ENCODE measurements around the gene SDK1.

SDK1 gene

GRCh38 chr7:3790803-3791202, 489.8 kb downstream of the SDK1 start:
- no peaks in the 10 kb centered on the region for H3K9me3 ChIP-seq (ENCODE audit: low read length)
- H3K4me1 ChIP-seq (ENCODE audit: insufficient read depth, low read length) = peaks cover 8% of the 10 kb centered on the region
- no peak overlapping the region for H3K9ac ChIP-seq (ENCODE audit: low read length)
- no peak overlapping the region for H3K27ac ChIP-seq (ENCODE audit: low read depth, low read length)
- H3K4me3 ChIP-seq (ENCODE audit: low read depth in 1 of 2, low read length in 2 of 2) = no peak overlapping the region
- no peaks in the 10 kb centered on the region for H3K36me3 ChIP-seq (ENCODE audit: insufficient read depth, low read length)
- H3K27me3 ChIP-seq (ENCODE audit: control insufficient read depth in 1 of 2, insufficient read depth in 2 of 2, low read length in 2 of 2) = no peaks in the 10 kb centered on the region

- Histone ChIP-seq H3K4me1 (ENCODE audit: insufficient read depth, low read length) (peaks cover 8% of the 10 kb centered on the region), H3K9ac (ENCODE audit: low read length) (no peak overlapping the region), H3K27ac (ENCODE audit: low read depth, low read length) (no peak overlapping the region)
Measured at GRCh38 chr7:3791327-3791726, 490.3 kb downstream of the SDK1 start.

GRCh38 chr7:3795141-3795540, 494.1 kb downstream of the SDK1 start:
- H3K4me1 ChIP-seq (ENCODE audit: insufficient read depth, low read length) = peaks cover 8% of the 10 kb centered on the region
- H3K9me3 ChIP-seq (ENCODE audit: low read length) = no peaks in the 10 kb centered on the region
- no peak overlapping the region for H3K4me3 ChIP-seq (ENCODE audit: low read depth in 1 of 2, low read length in 2 of 2)
- H3K36me3 ChIP-seq (ENCODE audit: insufficient read depth, low read length) = no peaks in the 10 kb centered on the region
- H3K27me3 ChIP-seq (ENCODE audit: control insufficient read depth in 1 of 2, insufficient read depth in 2 of 2, low read length in 2 of 2) = no peaks in the 10 kb centered on the region
- H3K27ac ChIP-seq (ENCODE audit: low read depth, low read length) = no peak overlapping the region
- H3K9ac ChIP-seq (ENCODE audit: low read length) = no peak overlapping the region

More at GRCh38 chr7:3791327-3791726, 490.3 kb downstream of the SDK1 start:
- H3K27me3 ChIP-seq (ENCODE audit: control insufficient read depth in 1 of 2, insufficient read depth in 2 of 2, low read length in 2 of 2) = no peaks in the 10 kb centered on the region
- no peaks in the 10 kb centered on the region for H3K36me3 ChIP-seq (ENCODE audit: insufficient read depth, low read length)
- H3K4me3 ChIP-seq (ENCODE audit: low read depth in 1 of 2, low read length in 2 of 2) = no peak overlapping the region
- H3K9me3 ChIP-seq (ENCODE audit: low read length) = no peaks in the 10 kb centered on the region

- Histone ChIP-seq H3K9me3 (ENCODE audit: low read length) (no peaks in the 10 kb centered on the region), H3K4me1 (ENCODE audit: insufficient read depth, low read length) (peaks cover 8% of the 10 kb centered on the region), H3K9ac (ENCODE audit: low read length) (no peak overlapping the region), H3K36me3 (ENCODE audit: insufficient read depth, low read length) (no peaks in the 10 kb centered on the region), H3K4me3 (ENCODE audit: low read depth in 1 of 2, low read length in 2 of 2) (no peak overlapping the region), H3K27me3 (ENCODE audit: control insufficient read depth in 1 of 2, insufficient read depth in 2 of 2, low read length in 2 of 2) (no peaks in the 10 kb centered on the region), H3K27ac (ENCODE audit: low read depth, low read length) (no peak overlapping the region)
Measured at GRCh38 chr7:3795781-3796180, 494.7 kb downstream of the SDK1 start.

GRCh38 chr7:3805151-3805550, 504.1 kb downstream of the SDK1 start:
- no peaks in the 10 kb centered on the region for H3K4me1 ChIP-seq (ENCODE audit: insufficient read depth, low read length)
- H3K9me3 ChIP-seq (ENCODE audit: low read length) = no peaks in the 10 kb centered on the region
- H3K4me3 ChIP-seq (ENCODE audit: low read depth in 1 of 2, low read length in 2 of 2) = no peak overlapping the region
- H3K27me3 ChIP-seq (ENCODE audit: control insufficient read depth in 1 of 2, insufficient read depth in 2 of 2, low read length in 2 of 2) = no peaks in the 10 kb centered on the region
- no peak overlapping the region for H3K9ac ChIP-seq (ENCODE audit: low read length)
- H3K27ac ChIP-seq (ENCODE audit: low read depth, low read length) = no peak overlapping the region
- no peaks in the 10 kb centered on the region for H3K36me3 ChIP-seq (ENCODE audit: insufficient read depth, low read length)

- Histone ChIP-seq H3K4me3 (ENCODE audit: low read depth in 1 of 2, low read length in 2 of 2) (no peak overlapping the region), H3K27me3 (ENCODE audit: control insufficient read depth in 1 of 2, insufficient read depth in 2 of 2, low read length in 2 of 2) (no peaks in the 10 kb centered on the region), H3K4me1 (ENCODE audit: insufficient read depth, low read length) (no peaks in the 10 kb centered on the region), H3K9me3 (ENCODE audit: low read length) (no peaks in the 10 kb centered on the region), H3K9ac (ENCODE audit: low read length) (no peak overlapping the region), H3K27ac (ENCODE audit: low read depth, low read length) (no peak overlapping the region), H3K36me3 (ENCODE audit: insufficient read depth, low read length) (no peaks in the 10 kb centered on the region)
Measured at GRCh38 chr7:3806516-3806915, 505.5 kb downstream of the SDK1 start.

GRCh38 chr7:3807824-3808223, 506.8 kb downstream of the SDK1 start:
- Histone ChIP-seq H3K9me3 (ENCODE audit: low read length) (no peaks in the 10 kb centered on the region), H3K9ac (ENCODE audit: low read length) (no peak overlapping the region), H3K36me3 (ENCODE audit: insufficient read depth, low read length) (no peaks in the 10 kb centered on the region), H3K4me3 (ENCODE audit: low read depth in 1 of 2, low read length in 2 of 2) (no peak overlapping the region), H3K4me1 (ENCODE audit: insufficient read depth, low read length) (no peaks in the 10 kb centered on the region), H3K27me3 (ENCODE audit: control insufficient read depth in 1 of 2, insufficient read depth in 2 of 2, low read length in 2 of 2) (no peaks in the 10 kb centered on the region), H3K27ac (ENCODE audit: low read depth, low read length) (no peak overlapping the region)

GRCh38 chr7:3821488-3821887, 520.4 kb downstream of the SDK1 start:
- peaks cover 7% of the 10 kb centered on the region for H3K4me1 ChIP-seq (ENCODE audit: insufficient read depth, low read length)
- H3K36me3 ChIP-seq (ENCODE audit: insufficient read depth, low read length) = no peaks in the 10 kb centered on the region
- H3K4me3 ChIP-seq (ENCODE audit: low read depth in 1 of 2, low read length in 2 of 2) = no peak overlapping the region
- no peaks in the 10 kb centered on the region for H3K27me3 ChIP-seq (ENCODE audit: control insufficient read depth in 1 of 2, insufficient read depth in 2 of 2, low read length in 2 of 2)
- no peak overlapping the region for H3K9ac ChIP-seq (ENCODE audit: low read length)
- no peak overlapping the region for H3K27ac ChIP-seq (ENCODE audit: low read depth, low read length)
- no peaks in the 10 kb centered on the region for H3K9me3 ChIP-seq (ENCODE audit: low read length)

- no peak overlapping the region for H3K4me3 ChIP-seq (ENCODE audit: low read depth in 1 of 2, low read length in 2 of 2)
- H3K9me3 ChIP-seq (ENCODE audit: low read length) = no peaks in the 10 kb centered on the region
- no peak overlapping the region for H3K27ac ChIP-seq (ENCODE audit: low read depth, low read length)
- H3K4me1 ChIP-seq (ENCODE audit: insufficient read depth, low read length) = peaks cover 7% of the 10 kb centered on the region
- no peak overlapping the region for H3K9ac ChIP-seq (ENCODE audit: low read length)
- no peaks in the 10 kb centered on the region for H3K36me3 ChIP-seq (ENCODE audit: insufficient read depth, low read length)
- no peaks in the 10 kb centered on the region for H3K27me3 ChIP-seq (ENCODE audit: control insufficient read depth in 1 of 2, insufficient read depth in 2 of 2, low read length in 2 of 2)
Measured at GRCh38 chr7:3825491-3825890, 524.4 kb downstream of the SDK1 start.

- no peak overlapping the region for H3K4me3 ChIP-seq (ENCODE audit: low read depth in 1 of 2, low read length in 2 of 2)
- no peak overlapping the region for H3K27ac ChIP-seq (ENCODE audit: low read depth, low read length)
- H3K4me1 ChIP-seq (ENCODE audit: insufficient read depth, low read length) = no peaks in the 10 kb centered on the region
- H3K36me3 ChIP-seq (ENCODE audit: insufficient read depth, low read length) = no peaks in the 10 kb centered on the region
- H3K9me3 ChIP-seq (ENCODE audit: low read length) = no peaks in the 10 kb centered on the region
- H3K27me3 ChIP-seq (ENCODE audit: control insufficient read depth in 1 of 2, insufficient read depth in 2 of 2, low read length in 2 of 2) = no peaks in the 10 kb centered on the region
- H3K9ac ChIP-seq (ENCODE audit: low read length) = no peak overlapping the region
Measured at GRCh38 chr7:3832199-3832598, 531.1 kb downstream of the SDK1 start.

GRCh38 chr7:3835109-3835508, 534.1 kb downstream of the SDK1 start:
- no peak overlapping the region for H3K4me3 ChIP-seq (ENCODE audit: low read depth in 1 of 2, low read length in 2 of 2)
- no peaks in the 10 kb centered on the region for H3K4me1 ChIP-seq (ENCODE audit: insufficient read depth, low read length)
- no peak overlapping the region for H3K27ac ChIP-seq (ENCODE audit: low read depth, low read length)
- H3K9ac ChIP-seq (ENCODE audit: low read length) = no peak overlapping the region
- H3K9me3 ChIP-seq (ENCODE audit: low read length) = no peaks in the 10 kb centered on the region
- H3K27me3 ChIP-seq (ENCODE audit: control insufficient read depth in 1 of 2, insufficient read depth in 2 of 2, low read length in 2 of 2) = no peaks in the 10 kb centered on the region
- H3K36me3 ChIP-seq (ENCODE audit: insufficient read depth, low read length) = no peaks in the 10 kb centered on the region

- Histone ChIP-seq H3K27ac (ENCODE audit: low read depth, low read length) (no peak overlapping the region), H3K9ac (ENCODE audit: low read length) (no peak overlapping the region), H3K9me3 (ENCODE audit: low read length) (no peaks in the 10 kb centered on the region), H3K4me1 (ENCODE audit: insufficient read depth, low read length) (no peaks in the 10 kb centered on the region), H3K4me3 (ENCODE audit: low read depth in 1 of 2, low read length in 2 of 2) (no peak overlapping the region), H3K27me3 (ENCODE audit: control insufficient read depth in 1 of 2, insufficient read depth in 2 of 2, low read length in 2 of 2) (no peaks in the 10 kb centered on the region), H3K36me3 (ENCODE audit: insufficient read depth, low read length) (no peaks in the 10 kb centered on the region)
Measured at GRCh38 chr7:3836855-3837254, 535.8 kb downstream of the SDK1 start.

Data from muscle layer of colon (tissue), 2 donors.